M059J (cell line): Measurements from ENCODE around the gene DCP2. TPM values are rescaled to one million over a fixed set of nuclear protein-coding genes. Genes with fewer than 3 reads are reported as not detected.
"Not testable (repeated sequence)": the region's sequence is repeated elsewhere in the genome, so short reads cannot be mapped to it uniquely, and the experiment has no call there.

Experiments used
- DNase-seq: peaks from one replicate; pipeline ENCODE4 v3.0.0-alpha.2; 2012; ENCODE audit warnings: low read depth
- total RNA-seq: library from RNA; depleted of rRNA; stranded (reverse); fragments of >200 nt; shearing (Covaris generic); gene quantifications from 2 replicates; pipeline ENCODE4 v1.2.3, GENCODE V29; 2014; rRNA removed

DCP2 gene
- 16.8 and 27.8 TPM in 2 replicates for total RNA-seq

- DNase-seq = peak; percentile 99
These were observed at the start of gene DCP2 for GRCh38 chr5:112976432-112977309. DCP2 (plus strand) TSS chr5:112976798; CDS start chr5:112976934, 136 bp downstream.

GRCh38 chr5:112929336-112930081 lies 47.1 kb upstream of the DCP2 start:
- peak; percentile 29 for DNase-seq

GRCh38 chr5:112930082-112930344 lies 46.6 kb upstream of the DCP2 start:
- DNase-seq = no peak

GRCh38 chr5:112931473-112931872 lies 45.1 kb upstream of the DCP2 start:
- peak; percentile 33 for DNase-seq

GRCh38 chr5:112933105-112933504 lies 43.5 kb upstream of the DCP2 start:
- DNase-seq = no peak

GRCh38 chr5:112933651-112934365 lies 42.8 kb upstream of the DCP2 start:
- peak; percentile 58 for DNase-seq

- no peak for DNase-seq
These were observed 42.3 kb upstream of the DCP2 start for GRCh38 chr5:112934366-112934663.

- peak; percentile 41 for DNase-seq
These were observed 40.9 kb upstream of the DCP2 start for GRCh38 chr5:112935675-112936074.

GRCh38 chr5:112938286-112938685 lies 38.3 kb upstream of the DCP2 start:
- DNase-seq = no peak

GRCh38 chr5:112940670-112941069 lies 35.9 kb upstream of the DCP2 start:
- DNase-seq = no peak

GRCh38 chr5:112948458-112948857 lies 28.1 kb upstream of the DCP2 start:
- no peak for DNase-seq

- DNase-seq = no peak
These were observed 25.4 kb upstream of the DCP2 start for GRCh38 chr5:112951124-112951702.

- DNase-seq = no peak
These were observed 20.0 kb upstream of the DCP2 start for GRCh38 chr5:112956606-112957005.

- peak; percentile 29 for DNase-seq
These were observed 19.4 kb upstream of the DCP2 start for GRCh38 chr5:112957036-112957808.

GRCh38 chr5:112958093-112959088 lies 18.2 kb upstream of the DCP2 start:
- peak; percentile 98 for DNase-seq

GRCh38 chr5:112959872-112960271 lies 16.7 kb upstream of the DCP2 start:
- DNase-seq = peak; percentile 97

GRCh38 chr5:112960315-112960714 lies 16.3 kb upstream of the DCP2 start:
- DNase-seq = no peak

GRCh38 chr5:112960863-112961504 lies 15.6 kb upstream of the DCP2 start:
- DNase-seq = no peak

GRCh38 chr5:112963374-112963733 lies 13.2 kb upstream of the DCP2 start:
- DNase-seq = not testable (repeated sequence)
